HUES48 (cell line): ENCODE measurements around the gene KCNQ2.
"Not testable (repeated sequence)": the region's sequence is repeated elsewhere in the genome, so short reads cannot be mapped to it uniquely, and the experiment has no call there.

Experiments used
- H3K27ac ChIP-seq: one replicate; pipeline ENCODE4 v1.7.0; 2013; ENCODE audit warnings: low read depth, low read length, inconsistent platforms
- H3K27me3 ChIP-seq: 2 replicates; pipeline ENCODE4 v1.6.1; 2013; ENCODE audit warnings: mild to moderate bottlenecking, low read length; ENCODE audit not compliant: control insufficient read depth, insufficient read depth
- H3K36me3 ChIP-seq: 2 replicates; pipeline ENCODE4 v1.6.1; 2013; ENCODE audit warnings: low read length; ENCODE audit not compliant: control insufficient read depth, insufficient read depth
- H3K4me1 ChIP-seq: 2 replicates; pipeline ENCODE4 v1.6.1; 2013; ENCODE audit warnings: mild to moderate bottlenecking, low read length; ENCODE audit not compliant: control insufficient read depth, insufficient read depth
- H3K4me3 ChIP-seq: 2 replicates; pipeline ENCODE4 v1.5.1; 2013; ENCODE audit warnings: mild to moderate bottlenecking, low read depth, low read length
- H3K9ac ChIP-seq: 2 replicates; pipeline ENCODE4 v1.6.1; 2013; ENCODE audit warnings: mild to moderate bottlenecking, low read depth, low read length, moderate library complexity
- H3K9me3 ChIP-seq: 2 replicates; pipeline ENCODE4 v1.6.1; 2013; ENCODE audit warnings: low read length; ENCODE audit not compliant: control insufficient read depth, insufficient read depth

The KCNQ2 gene

DNA sequence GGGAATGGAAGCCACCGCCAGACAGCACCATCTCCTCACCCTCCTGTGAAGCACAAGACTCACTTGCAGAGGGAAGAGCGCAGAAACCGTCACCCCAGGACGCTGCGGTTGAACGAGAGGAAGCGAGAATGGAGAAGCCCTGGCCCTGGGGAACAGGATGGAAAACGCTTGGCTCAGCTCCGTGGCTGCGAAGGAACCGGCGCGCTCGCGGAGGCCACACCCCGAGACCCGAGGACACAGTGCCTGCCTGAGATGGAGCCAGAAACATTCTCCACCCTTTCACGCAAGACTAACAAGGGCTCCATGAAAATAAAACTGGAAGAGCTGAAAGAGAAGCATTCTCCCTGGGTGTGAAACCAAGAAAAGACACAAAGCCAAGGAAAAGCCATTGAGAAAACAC lies 86.0 kb downstream of the KCNQ2 start:
- H3K4me3 ChIP-seq = no peak overlapping the region
- H3K4me1 ChIP-seq = peaks cover 2% of the 10 kb centered on the region; the same call in 1 of the 2 replicates
- H3K27ac ChIP-seq = no peak overlapping the region

DNA sequence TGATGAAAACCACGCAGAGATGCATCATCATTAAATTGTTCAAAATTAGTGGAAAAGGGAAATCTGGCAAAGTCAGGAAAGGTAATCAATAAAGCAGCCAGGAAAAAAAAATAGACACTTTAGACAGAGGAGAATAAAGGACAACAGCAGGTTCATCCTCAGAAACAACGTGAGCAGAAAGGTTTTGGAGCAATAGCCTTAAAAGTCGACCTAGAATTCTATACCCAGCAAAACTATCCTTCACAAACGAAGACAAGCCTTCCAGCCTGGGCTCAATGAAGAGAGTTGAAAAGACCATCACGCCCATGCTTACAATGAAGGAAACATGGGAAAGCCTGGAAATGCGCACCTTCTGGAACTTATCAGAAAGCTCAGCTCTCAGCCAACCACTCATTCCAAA lies 86.6 kb downstream of the KCNQ2 start:
- Histone ChIP-seq H3K36me3 (no peaks in the 10 kb centered on the region), H3K27me3 (no peaks in the 10 kb centered on the region), H3K4me1 (peaks cover 3% of the 10 kb centered on the region; the same call in 1 of the 2 replicates), H3K9ac (no peak overlapping the region), H3K27ac (no peak overlapping the region), H3K4me3 (no peak overlapping the region), H3K9me3 (peaks cover 16% of the 10 kb centered on the region)

More for the DNA sequence above, 86.0 kb downstream of the KCNQ2 start:
- Histone ChIP-seq H3K27me3 (no peaks in the 10 kb centered on the region), H3K9me3 (peaks cover 16% of the 10 kb centered on the region), H3K36me3 (no peaks in the 10 kb centered on the region), H3K9ac (no peak overlapping the region)

- Histone ChIP-seq H3K9me3 (peaks cover 16% of the 10 kb centered on the region), H3K27ac (no peak overlapping the region), H3K4me1 (peaks cover 3% of the 10 kb centered on the region; the same call in 1 of the 2 replicates), H3K27me3 (no peaks in the 10 kb centered on the region), H3K9ac (no peak overlapping the region), H3K36me3 (no peaks in the 10 kb centered on the region), H3K4me3 (no peak overlapping the region)
Measured at GRCh38 chr20:63384336-63384735, 88.1 kb downstream of the KCNQ2 start.

DNA sequence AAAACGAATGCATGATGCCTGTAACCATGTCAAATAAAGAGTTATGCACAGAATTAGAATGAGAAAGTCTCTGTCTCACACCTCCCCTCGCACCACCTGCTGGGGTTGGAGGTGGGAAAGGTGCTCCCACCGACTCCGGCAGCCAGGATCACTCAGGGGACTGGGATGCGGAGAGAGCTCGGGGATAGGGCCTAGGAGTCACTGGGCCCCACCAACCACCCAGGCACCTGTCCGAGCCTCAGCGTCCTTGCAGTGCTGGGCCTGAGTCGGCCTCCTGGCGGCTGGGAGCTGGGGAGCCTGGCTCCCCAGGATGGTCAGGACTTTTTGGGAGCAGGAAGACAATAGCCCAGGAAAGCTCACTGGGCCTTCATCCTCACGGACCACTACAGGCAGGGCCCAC lies 88.9 kb downstream of the KCNQ2 start:
- Histone ChIP-seq H3K4me3 (no peak overlapping the region), H3K9me3 (peaks cover 16% of the 10 kb centered on the region), H3K9ac (no peak overlapping the region), H3K27me3 (no peaks in the 10 kb centered on the region), H3K27ac (no peak overlapping the region), H3K36me3 (no peaks in the 10 kb centered on the region), H3K4me1 (peaks cover 3% of the 10 kb centered on the region; the same call in 1 of the 2 replicates)

- Histone ChIP-seq H3K27ac (no peak overlapping the region), H3K27me3 (no peaks in the 10 kb centered on the region), H3K9me3 (peaks cover 12% of the 10 kb centered on the region), H3K4me3 (no peak overlapping the region), H3K4me1 (peaks cover 11% of the 10 kb centered on the region), H3K9ac (no peak overlapping the region), H3K36me3 (no peaks in the 10 kb centered on the region)
Measured at GRCh38 chr20:63382551-63383300, 89.7 kb downstream of the KCNQ2 start.

DNA sequence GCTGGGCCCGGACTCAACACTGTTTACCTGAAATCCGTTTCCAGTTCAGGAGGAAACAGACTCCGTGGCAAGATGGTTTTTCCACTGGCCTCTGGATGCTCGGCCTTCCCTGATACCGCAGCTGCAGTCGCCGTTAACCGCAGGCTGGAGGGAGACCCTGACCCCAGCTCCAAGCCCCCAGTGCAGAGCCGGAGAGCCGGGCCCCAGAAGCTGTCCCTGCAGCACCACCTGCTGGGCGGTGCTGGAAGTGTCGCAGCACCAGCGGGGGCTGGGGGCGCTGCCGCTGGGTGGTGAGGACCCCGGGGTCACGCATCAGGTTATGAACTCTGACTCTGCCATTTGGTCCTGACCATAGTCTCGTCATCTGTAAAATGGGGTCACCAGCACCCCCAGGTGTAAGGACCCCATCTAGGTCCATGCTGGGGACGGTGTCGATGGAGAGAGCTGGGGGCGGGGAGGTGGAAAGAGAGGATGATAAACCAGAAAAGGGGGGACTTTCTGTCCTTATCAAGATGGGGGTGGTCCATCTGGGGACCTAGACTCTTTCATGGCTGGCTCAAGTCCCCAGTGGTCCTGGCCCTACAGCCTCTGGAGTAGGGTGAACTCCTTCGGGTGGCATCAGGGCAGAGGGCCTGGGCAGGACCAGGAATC lies 90.5 kb downstream of the KCNQ2 start:
- no peak overlapping the region for H3K27ac ChIP-seq
- no peaks in the 10 kb centered on the region for H3K36me3 ChIP-seq
- no peaks in the 10 kb centered on the region for H3K27me3 ChIP-seq
- H3K9ac ChIP-seq = no peak overlapping the region
- no peak overlapping the region for H3K4me3 ChIP-seq
- H3K4me1 ChIP-seq = peaks cover 19% of the 10 kb centered on the region
- peaks cover 7% of the 10 kb centered on the region; the same call in 1 of the 2 replicates for H3K9me3 ChIP-seq

GRCh38 chr20:63380346-63380870 lies 92.0 kb downstream of the KCNQ2 start:
- peaks cover 19% of the 10 kb centered on the region for H3K4me1 ChIP-seq
- H3K9ac ChIP-seq = no peak overlapping the region
- no peak overlapping the region for H3K4me3 ChIP-seq
- H3K27me3 ChIP-seq = no peaks in the 10 kb centered on the region
- H3K27ac ChIP-seq = no peak overlapping the region
- H3K9me3 ChIP-seq = no peaks in the 10 kb centered on the region
- no peaks in the 10 kb centered on the region for H3K36me3 ChIP-seq

- H3K36me3 ChIP-seq, H3K4me3 ChIP-seq, H3K9ac ChIP-seq, H3K27me3 ChIP-seq, H3K27ac ChIP-seq, H3K9me3 ChIP-seq: not testable (repeated sequence)
- peaks cover 19% of the 10 kb centered on the region for H3K4me1 ChIP-seq
Measured at GRCh38 chr20:63379872-63380271, 92.6 kb downstream of the KCNQ2 start.

- H3K36me3 ChIP-seq = no peaks in the 10 kb centered on the region
- H3K9ac ChIP-seq = no peak overlapping the region
- H3K4me1 ChIP-seq = peaks cover 19% of the 10 kb centered on the region
- H3K27ac ChIP-seq = no peak overlapping the region
- no peak overlapping the region for H3K4me3 ChIP-seq
- H3K27me3 ChIP-seq = no peaks in the 10 kb centered on the region
- H3K9me3 ChIP-seq = no peaks in the 10 kb centered on the region
Measured at GRCh38 chr20:63379296-63379695, 93.2 kb downstream of the KCNQ2 start.

GRCh38 chr20:63378626-63379025 lies 93.8 kb downstream of the KCNQ2 start:
- Histone ChIP-seq H3K36me3 (no peaks in the 10 kb centered on the region), H3K27ac (no peak overlapping the region), H3K9ac (no peak overlapping the region), H3K9me3 (no peaks in the 10 kb centered on the region), H3K4me3 (no peak overlapping the region), H3K4me1 (peaks cover 19% of the 10 kb centered on the region), H3K27me3 (no peaks in the 10 kb centered on the region)

DNA sequence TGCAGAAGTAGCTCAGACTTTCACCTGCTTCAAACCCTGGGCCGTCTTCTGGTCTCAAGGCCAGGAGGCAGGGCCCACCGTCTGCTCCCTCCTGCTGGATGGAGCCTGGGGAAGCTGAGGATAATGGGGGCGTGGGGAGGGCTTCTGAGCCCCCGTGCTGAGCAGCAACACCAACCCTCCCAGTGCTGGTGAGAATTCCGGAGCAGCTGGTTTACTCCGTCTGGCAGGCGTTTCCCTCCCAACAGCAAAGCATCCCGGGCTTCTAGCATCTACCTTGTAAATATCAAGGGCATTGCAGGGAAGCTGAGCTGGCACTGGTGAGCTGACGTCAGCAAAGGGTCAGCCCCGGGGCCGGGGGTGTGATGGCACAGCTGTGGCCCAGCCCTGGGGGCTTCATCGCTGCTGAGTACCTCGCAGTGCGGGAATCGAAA lies 94.5 kb downstream of the KCNQ2 start:
- H3K4me3 ChIP-seq = no peak overlapping the region
- H3K36me3 ChIP-seq = no peaks in the 10 kb centered on the region
- H3K9ac ChIP-seq = no peak overlapping the region
- no peaks in the 10 kb centered on the region for H3K27me3 ChIP-seq
- H3K9me3 ChIP-seq = no peaks in the 10 kb centered on the region
- H3K4me1 ChIP-seq = peaks cover 19% of the 10 kb centered on the region
- no peak overlapping the region for H3K27ac ChIP-seq
